ENCODE data around the gene KSR1.

DNA sequence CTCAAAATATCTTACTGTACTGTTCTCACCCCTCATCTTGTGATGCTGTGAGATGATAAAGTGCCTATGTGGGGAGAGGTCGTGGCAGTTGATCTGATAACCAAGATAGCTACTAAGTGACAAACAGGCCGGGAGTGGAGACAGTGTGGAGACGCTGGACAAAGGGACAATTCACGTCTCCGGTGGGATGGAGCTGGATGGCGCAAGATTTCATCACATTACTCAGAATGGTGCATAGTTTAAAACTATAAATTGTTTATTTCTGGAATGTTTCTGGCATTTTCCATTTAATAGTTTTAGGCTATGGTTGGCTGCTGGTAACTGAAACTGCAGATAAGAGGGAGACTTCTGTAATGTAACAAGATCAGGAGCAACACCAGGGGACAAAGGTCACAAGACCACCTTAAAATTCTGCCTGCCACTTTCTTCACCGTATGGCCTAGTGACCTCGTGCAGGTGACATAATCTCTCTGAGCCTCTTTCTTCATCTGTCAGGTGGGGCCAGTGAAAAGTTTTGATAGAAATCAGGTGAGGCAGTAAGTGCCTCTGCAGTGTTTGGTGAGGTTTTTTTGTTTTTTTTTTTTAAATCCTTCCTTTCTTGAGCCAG is 120.3 kb downstream of the KSR1 start:
- TF ChIP-seq, protein P1, sequence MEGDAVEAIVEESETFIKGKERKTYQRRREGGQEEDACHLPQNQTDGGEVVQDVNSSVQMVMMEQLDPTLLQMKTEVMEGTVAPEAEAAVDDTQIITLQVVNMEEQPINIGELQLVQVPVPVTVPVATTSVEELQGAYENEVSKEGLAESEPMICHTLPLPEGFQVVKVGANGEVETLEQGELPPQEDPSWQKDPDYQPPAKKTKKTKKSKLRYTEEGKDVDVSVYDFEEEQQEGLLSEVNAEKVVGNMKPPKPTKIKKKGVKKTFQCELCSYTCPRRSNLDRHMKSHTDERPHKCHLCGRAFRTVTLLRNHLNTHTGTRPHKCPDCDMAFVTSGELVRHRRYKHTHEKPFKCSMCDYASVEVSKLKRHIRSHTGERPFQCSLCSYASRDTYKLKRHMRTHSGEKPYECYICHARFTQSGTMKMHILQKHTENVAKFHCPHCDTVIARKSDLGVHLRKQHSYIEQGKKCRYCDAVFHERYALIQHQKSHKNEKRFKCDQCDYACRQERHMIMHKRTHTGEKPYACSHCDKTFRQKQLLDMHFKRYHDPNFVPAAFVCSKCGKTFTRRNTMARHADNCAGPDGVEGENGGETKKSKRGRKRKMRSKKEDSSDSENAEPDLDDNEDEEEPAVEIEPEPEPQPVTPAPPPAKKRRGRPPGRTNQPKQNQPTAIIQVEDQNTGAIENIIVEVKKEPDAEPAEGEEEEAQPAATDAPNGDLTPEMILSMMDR (conservative IDR thresholded peaks at IDR 0.05; ENCODE audit: low read depth, low read length): no peak
- TF ChIP-seq EZH2 (IDR thresholded peaks at IDR 0.05; ENCODE audit: borderline replicate concordance, low read depth, low read length, poor library complexity, severe bottlenecking): no peak
